HL-60 (cell line): ENCODE data around the gene HIF1A.
A peak's percentile ranks its signal among the peaks of the same experiment; 100 is the strongest.

Source experiments
- DNase-seq, 2 experiments: peaks; one replicate each; pipeline ENCODE4 v3.0.0-alpha.2; 2010 to 2020; ENCODE audit warnings: low read depth in 1 of 2, low spot score in 1 of 2
- H3K27ac ChIP-seq: fragments of 250-450 bp; sonication (Bioruptor Pico); replicated peaks from 2 replicates; pipeline ENCODE4 v1.5.1; 2020; ENCODE audit warnings: mild to moderate bottlenecking, moderate library complexity
- H3K27me3 ChIP-seq: fragments of 250-450 bp; sonication (Bioruptor Pico); 2 replicates; pipeline ENCODE4 v1.5.1; 2021; ENCODE audit warnings: mild to moderate bottlenecking, moderate library complexity; ENCODE audit not compliant: insufficient read depth, poor library complexity, severe bottlenecking
- H3K4me3 ChIP-seq: replicated peaks from 2 replicates; pipeline ENCODE4 v1.5.1; 2011; ENCODE audit warnings: mild to moderate bottlenecking, control low read depth, low read length; ENCODE audit not compliant: insufficient read depth
- CTCF ChIP-seq: IDR thresholded peaks from one replicate; pipeline ENCODE4 v1.5.1; 2011; ENCODE audit warnings: low read length, control low read depth, inconsistent platforms; ENCODE audit not compliant: insufficient read depth
- GABPA ChIP-seq: IDR thresholded peaks from 2 replicates; pipeline ENCODE4 v1.6.1; 2012; ENCODE audit warnings: low read depth
- POLR2AphosphoS5 ChIP-seq: IDR thresholded peaks from 2 replicates; pipeline ENCODE4 v1.6.1; 2012; ENCODE audit warnings: low read depth
- REST ChIP-seq: IDR thresholded peaks from 2 replicates; pipeline ENCODE4 v1.6.1; 2012; ENCODE audit warnings: low read depth; ENCODE audit not compliant: insufficient replicate concordance
- SPI1 ChIP-seq: IDR thresholded peaks from 2 replicates; pipeline ENCODE4 v1.6.1; 2012; ENCODE audit warnings: low read depth, mild to moderate bottlenecking, borderline replicate concordance

HIF1A gene

GRCh38 chr14:61694039-61694438, 1.3 kb upstream of the HIF1A start:
- no peaks in the 10 kb centered on the region for H3K27me3 ChIP-seq
- H3K4me3 ChIP-seq, result no peak overlapping the region
- no peak for DNase-seq
- no peak for TF ChIP-seq GABPA
- no peak for TF ChIP-seq CTCF
- no peak for TF ChIP-seq POLR2AphosphoS5
- TF ChIP-seq REST, result no peak
- TF ChIP-seq SPI1, result no peak
- H3K27ac ChIP-seq, result no peak overlapping the region

- peak in 1 of 2 experiments; percentile 47 for DNase-seq
- H3K27me3 ChIP-seq, result no peaks in the 10 kb centered on the region
- peak overlapping the region; percentile 86 for H3K4me3 ChIP-seq
- H3K27ac ChIP-seq, result peak overlapping the region; percentile 96
- no peak for TF ChIP-seq CTCF
- no peak for TF ChIP-seq SPI1
- TF ChIP-seq GABPA, result no peak
- TF ChIP-seq POLR2AphosphoS5, result no peak
- no peak for TF ChIP-seq REST
These were observed 598 bp downstream of the HIF1A start for GRCh38 chr14:61695695-61696527.

GRCh38 chr14:61696753-61697318, 1.5 kb downstream of the HIF1A start:
- DNase-seq, result no peak
- peak overlapping the region; percentile 96 for H3K27ac ChIP-seq

More at GRCh38 chr14:61696753-61697318, 1.5 kb downstream of the HIF1A start:
- Histone ChIP-seq H3K27me3 (no peaks in the 10 kb centered on the region), H3K4me3 (peak overlapping the region; percentile 86)
- TF ChIP-seq REST (no peak), SPI1 (no peak), GABPA (no peak), CTCF (no peak), POLR2AphosphoS5 (no peak)
